Pancreas (tissue), 10 donors: ENCODE results near the gene PRKCA. TPM values are rescaled to one million over a fixed set of nuclear protein-coding genes. Genes with fewer than 3 reads are reported as not detected.

Experiments used
- ATAC-seq, 4 donors: fragments of 200-7000 bp; cut with Tn5 transposase; one replicate each; pipeline versions ENCODE4 v1.8.0 to v1.9.1; 2020; ENCODE audit warnings: mild to moderate bottlenecking in 4 of 4, moderate library complexity in 4 of 4
- DNase-seq, 6 donors: peaks; one replicate each; pipeline ENCODE4 v3.0.0-alpha.2; 2020
- FAIRE-seq: peaks from 2 replicates; lab custom pipeline; 2012; peaks lifted over from hg19 to GRCh38; lab: Jason Lieb, UNC
- H3K27ac ChIP-seq, 4 donors: fragments of 200-600 bp; sonication (generic); 1 replicate in 3 of 4; 2 replicates in 1 of 4; pipeline versions ENCODE4 v1.5.0 to v1.8.0; 2020
- H3K27me3 ChIP-seq, 4 donors: fragments of 200-600 bp; one replicate each; pipeline ENCODE4 v1.8.0; 2021
- H3K36me3 ChIP-seq, 3 donors: fragments of 200-600 bp; sonication (generic) in 1 of 3; one replicate each; pipeline versions ENCODE4 v1.5.0 to v1.8.0; 2020 to 2021
- H3K4me1 ChIP-seq, 3 donors: fragments of 200-600 bp; one replicate each; pipeline ENCODE4 v1.8.0; 2021
- H3K4me3 ChIP-seq, 4 donors: fragments of 200-600 bp; sonication (generic) in 2 of 4; one replicate each; pipeline versions ENCODE4 v1.5.0 to v1.8.0; 2020 to 2021
- H3K9me3 ChIP-seq, 4 donors: fragments of 200-600 bp; one replicate each; pipeline ENCODE4 v1.8.0; 2021
- WGBS, 2 donors: extraction: QIAGEN DNeasy Blood & Tissue Kit; methylation state at CpG; one replicate each; pipeline ENCODE4 v1.1.7; 2013; 5-methylcytosine and 5-hydroxymethylcytosine counted together
- intact Hi-C, 3 donors: fragments of 100-400 bp; cut with DNase I; formaldehyde crosslinking; loops; one replicate each; pipeline versions ENCODE4 v1.11.1 to v1.14.2; 2022
- polyA plus RNA-seq, 2 donors: library from polyadenylated mRNA; stranded (reverse); fragments of 200-250 nt; gene quantifications; one replicate each; pipeline ENCODE4 v1.2.3, GENCODE V29; 2013
- total RNA-seq, 6 donors: library from RNA; stranded (reverse); fragmentation: NEBNext Ultra II Directional in 4 of 6; extraction: Animal tissue kit (Norgen Biotek cat#: 25700) in 4 of 6; gene quantifications; one replicate each; pipeline versions ENCODE4 v1.2.1 to v1.2.4, GENCODE V29; 2021 to 2023
- TF ChIP-seq, protein P1 (sequence below), 4 donors: fragments of 200-600 bp; sonication (generic) in 3 of 4; IDR thresholded peaks; one replicate each; pipeline versions ENCODE4 v1.5.0 to v1.8.0; 2021; ENCODE audit warnings: antibody characterized with exemption in 4 of 4
- donor health status: healthy with polysubstance abuse.
- donor health status: DM: no; HTN: no; CAD: no; lungs with moderate emphysema.
- donor health status: DM: no; HTN: no; CAD: no.
- donor health status: control.
- donor health status: control.
- donor health status: Bipolar disorder and iron deficiency.
- donor health status: DM: yes; HTN: yes; CAD: no.
- donor health status: DM: no; HTN: no; CAD: no.
- donor health status: DM: no; HTN: no; CAD: no.
- donor health status: DM: yes; HTN: yes; CAD: no.

Gene PRKCA
- total and polyA plus RNA-seq, 8 donors = 3.5 to 22.3 (median 10.2) TPM

DNA sequence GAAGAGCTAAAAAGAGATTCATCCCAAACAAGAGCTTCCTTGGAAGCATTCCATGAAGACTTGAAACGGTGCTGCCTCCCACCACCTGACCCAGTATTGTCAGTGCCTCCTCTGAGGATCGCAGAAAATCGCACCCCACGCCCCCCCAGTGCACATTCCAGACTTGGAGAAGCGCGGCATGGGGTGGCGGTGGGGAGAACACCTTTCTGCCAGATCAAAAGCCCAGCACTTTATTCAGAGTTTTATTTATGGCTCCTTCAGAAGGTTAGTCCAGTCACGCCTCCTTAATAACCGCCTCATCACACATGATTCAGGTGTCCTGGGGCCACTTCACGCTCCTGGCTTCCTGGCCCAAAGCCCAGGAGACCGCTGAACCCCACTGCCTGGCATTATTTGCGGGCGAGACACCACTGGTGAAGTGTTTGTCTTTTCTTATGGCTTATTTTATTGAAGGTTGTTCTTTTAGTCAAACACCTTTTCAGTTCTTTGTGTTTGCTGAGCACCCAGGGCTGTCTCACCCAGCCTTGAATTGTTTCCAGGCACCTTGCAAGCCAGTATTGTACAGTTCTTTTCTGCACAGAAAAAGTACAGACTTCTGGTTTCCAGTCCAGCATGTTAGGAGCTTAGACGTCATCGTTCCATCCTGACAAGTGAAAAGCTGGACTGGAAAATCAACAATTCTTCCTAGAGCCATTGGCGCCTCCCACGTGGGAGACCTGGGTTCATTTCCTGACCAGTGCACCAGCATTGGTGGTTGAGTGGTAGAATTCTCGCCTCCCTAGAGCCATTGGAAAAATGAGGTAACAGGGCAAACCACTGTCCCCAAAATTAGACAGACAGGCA lies 452.9 kb downstream of the PRKCA start:
- DNase-seq = no peak
- H3K27me3 ChIP-seq = no peaks in the 10 kb centered on the region
- no peak overlapping the region for H3K4me3 ChIP-seq
- no peaks in the 10 kb centered on the region for H3K36me3 ChIP-seq
- FAIRE-seq = no peak
- no peak for ATAC-seq
- TF ChIP-seq, protein P1, sequence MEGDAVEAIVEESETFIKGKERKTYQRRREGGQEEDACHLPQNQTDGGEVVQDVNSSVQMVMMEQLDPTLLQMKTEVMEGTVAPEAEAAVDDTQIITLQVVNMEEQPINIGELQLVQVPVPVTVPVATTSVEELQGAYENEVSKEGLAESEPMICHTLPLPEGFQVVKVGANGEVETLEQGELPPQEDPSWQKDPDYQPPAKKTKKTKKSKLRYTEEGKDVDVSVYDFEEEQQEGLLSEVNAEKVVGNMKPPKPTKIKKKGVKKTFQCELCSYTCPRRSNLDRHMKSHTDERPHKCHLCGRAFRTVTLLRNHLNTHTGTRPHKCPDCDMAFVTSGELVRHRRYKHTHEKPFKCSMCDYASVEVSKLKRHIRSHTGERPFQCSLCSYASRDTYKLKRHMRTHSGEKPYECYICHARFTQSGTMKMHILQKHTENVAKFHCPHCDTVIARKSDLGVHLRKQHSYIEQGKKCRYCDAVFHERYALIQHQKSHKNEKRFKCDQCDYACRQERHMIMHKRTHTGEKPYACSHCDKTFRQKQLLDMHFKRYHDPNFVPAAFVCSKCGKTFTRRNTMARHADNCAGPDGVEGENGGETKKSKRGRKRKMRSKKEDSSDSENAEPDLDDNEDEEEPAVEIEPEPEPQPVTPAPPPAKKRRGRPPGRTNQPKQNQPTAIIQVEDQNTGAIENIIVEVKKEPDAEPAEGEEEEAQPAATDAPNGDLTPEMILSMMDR (IDR thresholded peaks at IDR 0.05) = no peak
- 89 to 93% methylated on average over 18 of the region's 18 CpGs for WGBS, 2 donors
- H3K9me3 ChIP-seq = no peaks in the 10 kb centered on the region
- intact Hi-C loops = no loop called here
- H3K4me1 ChIP-seq = no peaks in the 10 kb centered on the region
- no peak overlapping the region for H3K27ac ChIP-seq

DNA sequence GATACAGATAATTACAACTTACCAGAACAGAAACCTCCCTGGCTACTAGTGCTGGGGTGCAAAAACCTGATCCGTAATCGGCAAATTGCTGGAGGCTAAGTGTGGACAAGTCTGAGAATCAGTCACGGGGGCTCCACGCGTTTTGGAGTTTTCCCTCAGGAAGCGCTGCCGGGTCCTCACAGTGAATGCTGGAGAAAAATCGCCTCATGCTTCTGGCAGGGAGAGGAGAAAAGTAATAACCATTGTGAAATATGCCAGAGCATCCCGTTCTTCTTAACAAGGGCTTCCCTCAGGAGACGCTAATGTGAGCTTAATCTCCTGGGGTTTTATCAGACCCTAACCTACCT lies 453.5 kb downstream of the PRKCA start:
- intact Hi-C loops = no loop called here
- H3K36me3 ChIP-seq = no peaks in the 10 kb centered on the region
- ATAC-seq (no peak), FAIRE-seq (no peak), DNase-seq (no peak)
- no peaks in the 10 kb centered on the region for H3K4me1 ChIP-seq
- WGBS, 2 donors = 89 to 91% methylated on average over 10 of the region's 10 CpGs
- H3K27me3 ChIP-seq = no peaks in the 10 kb centered on the region
- no peak overlapping the region for H3K27ac ChIP-seq
- TF ChIP-seq, protein P1 (IDR thresholded peaks at IDR 0.05) = no peak
- no peaks in the 10 kb centered on the region for H3K9me3 ChIP-seq
- no peak overlapping the region for H3K4me3 ChIP-seq

DNA sequence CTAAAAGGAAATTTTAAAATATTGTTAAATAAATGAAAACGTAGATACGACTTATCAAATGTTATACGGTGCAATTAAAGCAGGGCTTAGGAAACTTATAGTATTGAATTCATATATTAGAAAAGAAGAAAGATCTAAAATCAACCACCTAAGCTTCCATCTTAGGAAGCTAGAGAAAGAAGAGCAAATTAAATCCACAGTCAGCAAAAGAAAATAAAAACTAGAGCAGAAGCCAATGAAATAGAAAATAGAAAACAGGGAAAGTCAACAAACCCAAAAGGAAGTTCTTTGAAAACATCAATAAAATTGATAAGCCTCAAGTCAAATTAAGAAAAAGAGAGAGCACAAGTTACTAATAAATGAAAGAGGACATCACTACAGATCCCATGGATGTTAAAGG lies 457.9 kb downstream of the PRKCA start:
- TF ChIP-seq, protein P1 (IDR thresholded peaks at IDR 0.05) = no peak
- FAIRE-seq (no peak), ATAC-seq (no peak), DNase-seq (no peak)
- Histone ChIP-seq H3K4me1 (no peaks in the 10 kb centered on the region), H3K27me3 (no peaks in the 10 kb centered on the region), H3K27ac (no peak overlapping the region), H3K4me3 (no peak overlapping the region), H3K36me3 (no peaks in the 10 kb centered on the region), H3K9me3 (no peaks in the 10 kb centered on the region)
- intact Hi-C loops = no loop called here
- whole genome bisulfite sequencing, 2 donors = 97 to 99% methylated on average over 3 of the region's 3 CpGs

DNA sequence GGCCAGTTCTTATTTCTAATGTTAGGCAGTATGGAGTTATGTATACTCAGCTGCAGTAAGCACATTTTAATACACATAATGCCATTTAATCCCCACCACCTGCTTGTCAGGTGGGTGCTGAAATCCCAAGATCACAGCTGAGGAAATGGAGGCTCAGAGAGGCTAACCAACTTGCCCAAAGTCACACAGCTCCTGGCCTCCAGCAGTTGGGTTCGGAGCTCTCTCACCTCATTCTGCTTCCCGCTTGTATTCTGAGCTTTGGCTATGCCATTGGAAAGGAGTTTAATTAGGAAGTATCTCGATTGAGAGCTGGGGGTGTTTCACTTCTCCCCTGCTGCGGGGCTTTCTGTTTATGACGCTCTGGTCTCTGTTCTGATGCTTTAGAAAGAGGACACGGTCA lies 459.9 kb downstream of the PRKCA start:
- no peak for ATAC-seq
- Histone ChIP-seq H3K27me3 (no peaks in the 10 kb centered on the region), H3K27ac (no peak overlapping the region), H3K9me3 (no peaks in the 10 kb centered on the region), H3K4me3 (no peak overlapping the region), H3K36me3 (no peaks in the 10 kb centered on the region), H3K4me1 (no peaks in the 10 kb centered on the region)
- intact Hi-C loops = no loop called here
- WGBS, 2 donors = 91 to 98% methylated on average over 6 of the region's 6 CpGs
- FAIRE-seq = no peak
- DNase-seq = no peak
- TF ChIP-seq, protein P1 (IDR thresholded peaks at IDR 0.05) = no peak

DNA sequence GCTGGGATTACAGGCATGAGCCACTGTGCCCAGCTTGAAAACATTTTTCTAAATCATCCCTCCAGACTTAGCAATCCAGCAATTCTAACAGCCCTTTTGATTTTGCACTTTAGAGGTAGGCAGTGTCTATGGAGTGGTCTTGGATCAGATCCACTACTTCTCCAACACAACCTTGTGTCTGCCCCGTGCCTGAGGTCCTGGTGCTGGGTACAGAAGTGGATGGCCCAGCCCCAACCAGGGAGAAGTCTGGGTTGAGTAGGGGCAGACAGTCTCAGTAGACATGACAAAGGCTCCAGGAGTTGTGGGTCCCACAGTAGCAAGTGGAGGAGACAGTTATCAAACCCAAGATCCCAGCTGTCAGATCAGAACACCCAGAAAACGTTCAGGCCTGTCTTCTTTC lies 460.6 kb downstream of the PRKCA start:
- TF ChIP-seq, protein P1 (IDR thresholded peaks at IDR 0.05) = no peak
- no peaks in the 10 kb centered on the region for H3K9me3 ChIP-seq
- H3K27me3 ChIP-seq = no peaks in the 10 kb centered on the region
- no peak overlapping the region for H3K27ac ChIP-seq
- H3K4me3 ChIP-seq = no peak overlapping the region
- H3K36me3 ChIP-seq = no peaks in the 10 kb centered on the region
- 81 to 82% methylated on average over 2 of the region's 2 CpGs for WGBS, 2 donors
- H3K4me1 ChIP-seq = no peaks in the 10 kb centered on the region
- intact Hi-C loops = no loop called here
- FAIRE-seq = no peak
- no peak for DNase-seq
- no peak for ATAC-seq
